GM18909 (cell line): Measurements from ENCODE around the gene RTN4IP1.
A peak's percentile ranks its signal among the peaks of the same experiment; 100 is the strongest.
"Not testable (repeated sequence)": the region's sequence is repeated elsewhere in the genome, so short reads cannot be mapped to it uniquely, and the experiment has no call there.

ENCODE experiments used
- ATAC-seq: cut with Tn5 transposase; IDR thresholded peaks from one replicate; pipeline ENCODE4 v1.9.1; 2021; ENCODE audit warnings: mild to moderate bottlenecking; ENCODE audit not compliant: unreplicated experiment, poor library complexity

Gene RTN4IP1

GRCh38 chr6:106553440-106553839, 75.9 kb downstream of the RTN4IP1 start:
- ATAC-seq, result no peak

DNA sequence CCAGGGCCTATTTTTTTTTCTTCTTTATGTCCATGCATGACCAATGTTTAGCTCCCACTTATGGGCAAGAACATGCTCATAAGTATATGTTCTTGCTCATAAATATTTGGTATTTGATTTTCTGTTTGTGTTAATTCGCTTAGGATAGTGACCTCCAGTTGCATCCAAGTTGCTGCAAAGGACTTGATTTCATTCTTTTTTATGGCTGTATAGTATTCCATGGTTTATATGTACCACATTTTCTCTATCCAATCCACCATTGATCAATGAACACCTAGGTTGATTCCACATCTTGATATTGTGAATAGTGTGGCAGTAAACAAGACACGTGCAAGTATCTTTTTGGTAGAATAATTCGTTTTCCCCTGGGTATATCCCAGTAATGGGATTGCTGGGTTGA, 78.1 kb downstream of the RTN4IP1 start:
- ATAC-seq, result no peak

- ATAC-seq, result no peak
These were observed 79.8 kb downstream of the RTN4IP1 start for GRCh38 chr6:106549521-106549920.

DNA sequence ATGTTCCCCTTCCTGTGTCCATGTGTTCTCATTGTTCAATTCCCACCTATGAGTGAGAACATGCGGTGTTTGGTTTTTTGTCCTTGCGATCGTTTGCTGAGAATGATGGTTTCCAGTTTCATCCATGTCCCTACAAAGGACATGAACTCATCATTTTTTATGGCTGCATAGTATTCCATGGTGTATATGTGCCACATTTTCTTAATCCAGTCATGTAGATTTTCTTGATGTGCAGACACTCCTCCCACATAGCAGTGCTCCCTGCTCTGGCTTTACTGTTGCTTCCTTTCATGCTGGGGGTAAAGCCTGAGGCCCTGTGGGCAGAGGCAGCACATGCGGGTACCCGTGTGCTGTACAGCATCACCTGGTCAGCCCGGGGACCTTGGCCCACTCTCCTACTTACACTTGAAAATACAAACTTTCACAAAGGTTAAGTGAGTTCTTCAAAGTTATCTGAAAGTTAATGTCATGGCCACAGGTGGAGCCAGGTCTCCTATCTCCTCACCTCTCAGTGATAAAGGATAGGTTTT, 80.3 kb downstream of the RTN4IP1 start:
- not testable (repeated sequence) for ATAC-seq

DNA sequence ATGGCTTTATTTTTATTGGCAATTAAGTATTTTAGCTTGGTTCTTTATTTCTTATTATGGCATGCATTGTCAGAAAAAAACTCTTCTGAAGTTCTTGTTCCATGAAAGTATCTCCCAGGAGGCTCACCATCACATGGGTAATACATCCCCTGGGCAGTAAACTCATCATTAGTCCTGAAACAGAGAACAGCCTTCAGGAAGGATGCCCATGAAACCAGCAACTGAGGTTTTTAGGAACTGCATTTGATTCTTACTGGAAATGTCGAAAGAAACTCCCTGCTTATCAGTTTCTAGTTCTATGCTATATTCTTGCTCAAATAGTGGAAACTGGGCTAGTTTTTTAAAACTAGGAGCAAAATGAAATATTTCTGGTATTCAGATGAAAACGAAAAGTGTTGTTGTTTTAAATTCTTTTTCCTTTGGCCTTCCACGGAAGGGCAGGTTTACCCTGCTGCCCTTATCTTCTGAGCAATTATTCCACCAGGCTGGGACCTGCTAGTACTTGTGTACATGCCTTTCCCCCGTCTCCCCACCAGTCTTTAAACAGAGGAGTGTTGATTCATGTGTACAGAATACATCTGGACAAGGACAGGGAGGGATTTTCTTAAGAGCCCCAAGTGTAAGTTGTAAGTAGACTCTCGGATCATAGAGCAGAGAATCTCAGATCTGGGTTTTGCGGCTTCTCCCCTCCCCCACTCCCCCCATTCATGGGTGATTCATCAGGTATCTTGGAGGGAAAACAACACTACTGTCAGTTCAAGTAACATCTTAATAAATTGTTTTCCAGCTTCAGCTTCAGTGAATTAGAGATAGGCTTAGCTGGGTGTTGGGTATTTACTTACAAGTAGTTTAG, 81.5 kb downstream of the RTN4IP1 start:
- ATAC-seq, result no peak

GRCh38 chr6:106546691-106547414, 82.4 kb downstream of the RTN4IP1 start:
- no peak for ATAC-seq

DNA sequence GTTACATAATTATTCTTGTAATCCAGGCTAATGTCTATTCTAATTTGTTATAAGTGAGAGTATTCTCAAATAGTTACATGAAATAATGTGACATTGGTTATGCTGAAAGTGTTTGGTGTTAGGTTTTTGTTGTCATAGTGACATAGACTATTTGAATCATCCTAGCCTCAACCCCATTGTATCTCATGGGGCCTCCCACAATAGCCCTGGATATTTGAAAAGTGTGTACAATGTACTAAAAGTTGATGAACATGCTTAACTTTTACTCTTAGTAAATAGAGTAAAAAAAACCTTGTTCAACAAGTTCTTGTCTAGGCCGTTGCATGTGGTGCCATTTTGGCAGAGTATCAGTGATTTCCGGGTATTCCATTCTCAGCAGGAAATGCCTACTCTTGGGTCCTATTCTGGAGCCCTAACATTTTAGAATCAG, 83.0 kb downstream of the RTN4IP1 start:
- no peak for ATAC-seq

GRCh38 chr6:106540907-106541306, 88.4 kb downstream of the RTN4IP1 start:
- no peak for ATAC-seq

GRCh38 chr6:106540432-106540831, 88.9 kb downstream of the RTN4IP1 start:
- ATAC-seq, result no peak

DNA sequence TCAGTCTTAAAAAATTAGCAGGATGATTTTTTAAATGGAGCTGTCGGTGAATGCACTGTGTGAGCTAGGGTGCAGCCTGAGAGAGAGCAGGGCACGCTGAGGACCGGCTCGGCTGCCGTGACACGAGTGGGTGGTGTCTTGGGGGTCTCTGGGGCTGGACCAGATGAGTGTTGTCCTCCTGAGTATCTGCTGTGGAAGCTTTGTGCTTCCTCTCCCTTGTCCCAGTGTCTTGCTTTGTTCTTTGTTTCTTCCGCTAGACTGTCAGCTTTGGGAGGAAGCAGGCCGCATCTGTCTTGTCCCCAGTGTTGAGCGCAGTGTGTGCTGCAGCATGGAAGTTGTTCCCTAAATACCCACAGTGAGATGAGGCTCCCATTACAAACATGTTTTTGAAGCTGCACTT, 89.4 kb downstream of the RTN4IP1 start:
- ATAC-seq, result no peak

DNA sequence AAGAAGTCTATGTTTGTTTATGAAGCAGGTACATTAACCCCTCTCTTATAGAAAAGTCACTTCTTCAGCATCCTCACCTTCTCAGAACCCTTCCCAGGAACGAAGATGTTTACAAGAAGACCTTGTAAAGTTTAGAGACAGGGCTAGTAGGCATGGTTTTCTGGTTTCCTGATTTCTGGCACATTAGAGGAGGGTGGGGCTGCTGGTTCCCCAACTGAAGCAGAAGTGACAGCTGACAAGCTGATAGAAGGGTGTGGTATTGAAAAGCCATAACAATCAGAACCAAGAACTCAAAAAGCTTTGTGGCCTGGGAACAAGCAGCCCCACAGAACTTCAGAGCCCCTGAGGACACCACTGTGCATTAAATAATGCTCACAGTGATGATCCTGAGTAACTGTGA, 91.2 kb downstream of the RTN4IP1 start:
- ATAC-seq, result no peak

DNA sequence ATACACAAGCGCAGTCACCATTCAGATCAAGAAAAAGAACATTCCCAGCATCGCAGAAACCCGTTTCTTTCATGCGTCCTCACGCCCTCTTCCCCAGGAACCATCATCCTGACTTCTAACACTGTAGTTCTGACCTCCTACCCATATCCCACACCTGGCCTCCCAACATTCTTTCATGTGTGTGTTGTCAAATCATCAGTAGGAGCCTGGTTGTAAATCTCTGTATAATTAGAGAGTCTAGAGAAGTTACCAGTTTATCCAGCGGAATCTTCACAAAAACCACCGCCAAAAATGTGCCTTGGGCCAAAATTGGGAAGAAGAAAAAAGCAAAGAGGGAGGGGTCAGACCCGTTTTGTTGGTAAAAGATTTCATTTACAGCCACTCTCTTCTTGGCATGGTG, 91.6 kb downstream of the RTN4IP1 start:
- no peak for ATAC-seq

DNA sequence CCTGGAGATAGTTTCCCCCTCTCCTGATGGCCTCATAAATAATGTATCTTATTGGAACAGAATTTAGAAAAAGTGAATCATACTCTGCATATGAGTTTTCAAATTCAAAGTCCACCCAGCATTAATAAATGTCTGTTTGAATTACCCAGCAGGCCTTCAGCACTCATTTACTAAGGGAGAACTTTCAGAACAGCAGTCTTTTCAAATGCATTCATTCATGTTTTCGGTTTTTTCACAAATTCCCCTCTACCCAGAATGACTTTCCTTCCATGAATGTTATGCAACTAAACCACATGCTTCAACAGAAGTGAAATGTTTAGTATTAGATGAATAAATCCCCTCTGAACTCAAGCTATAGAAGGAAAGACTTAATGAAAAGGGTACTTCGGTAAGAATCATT, 92.4 kb downstream of the RTN4IP1 start:
- ATAC-seq, result no peak

- ATAC-seq, result no peak
These were observed 92.9 kb downstream of the RTN4IP1 start for GRCh38 chr6:106536357-106536756.

- ATAC-seq, result peak; percentile 25
These were observed 94.3 kb downstream of the RTN4IP1 start for GRCh38 chr6:106535012-106535411.

GRCh38 chr6:106534564-106534982, 94.7 kb downstream of the RTN4IP1 start:
- peak; percentile 48 for ATAC-seq

- ATAC-seq, result no peak
These were observed 95.3 kb downstream of the RTN4IP1 start for GRCh38 chr6:106534004-106534403.

DNA sequence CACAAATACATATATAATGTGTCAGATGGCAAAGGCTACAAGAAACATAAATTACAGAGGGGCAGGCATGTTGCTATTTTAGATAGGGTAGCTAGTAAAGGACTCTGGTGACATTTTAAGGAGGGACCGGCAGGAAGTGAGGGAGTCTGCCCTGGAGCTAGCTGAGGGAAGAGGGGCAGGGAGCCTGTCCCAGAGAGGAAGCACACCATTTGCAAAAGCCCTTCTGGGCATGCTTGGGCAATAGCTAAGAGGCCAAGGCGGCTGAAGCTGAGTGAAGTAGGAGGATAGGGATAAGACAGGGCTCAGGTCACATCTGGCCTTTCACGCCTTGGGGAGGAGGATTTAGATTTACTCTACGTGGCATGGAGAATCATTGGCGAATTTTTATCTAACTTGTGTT, 96.2 kb downstream of the RTN4IP1 start:
- ATAC-seq, result no peak

- no peak for ATAC-seq
These were observed 98.8 kb downstream of the RTN4IP1 start for GRCh38 chr6:106530502-106530901.

DNA sequence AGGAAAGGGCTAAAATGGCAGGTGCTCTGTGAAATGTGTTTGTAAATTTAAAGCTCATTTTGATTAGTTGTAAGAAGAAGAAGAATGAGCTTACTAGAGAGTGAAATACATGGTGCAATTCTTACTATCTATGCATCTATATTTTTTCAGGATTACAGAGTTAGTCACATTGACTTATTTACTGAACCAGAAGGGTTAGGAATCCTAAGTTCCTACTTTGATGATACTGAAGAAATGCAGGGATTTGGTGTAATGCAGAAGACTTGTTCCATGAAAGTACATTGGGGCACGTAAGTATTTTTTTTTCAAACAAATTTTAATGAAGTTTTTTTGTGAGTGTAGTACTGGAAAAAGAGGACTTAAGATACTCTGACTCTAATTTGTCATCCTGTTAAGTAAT, 99.3 kb downstream of the RTN4IP1 start:
- ATAC-seq, result no peak

DNA sequence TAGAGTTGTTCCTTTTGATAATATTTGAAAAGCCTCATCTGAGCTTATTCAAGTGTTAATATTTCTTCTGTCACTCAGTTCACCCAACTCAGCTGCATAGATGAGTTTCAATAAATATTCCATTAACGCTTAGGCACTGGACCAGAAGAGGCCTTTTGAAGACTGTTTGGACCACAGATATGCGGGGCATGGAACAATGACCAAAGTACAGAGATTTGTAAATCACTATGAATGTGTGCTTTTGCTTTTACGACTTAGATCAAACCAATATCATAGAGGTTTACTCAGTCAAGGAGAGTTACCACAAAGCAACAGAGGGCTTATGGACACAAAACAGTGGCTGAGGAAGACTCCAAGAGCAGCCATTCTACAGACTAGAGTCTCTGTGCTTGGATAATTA, 99.9 kb downstream of the RTN4IP1 start:
- no peak for ATAC-seq
